NCI-H1930 (cell line): ENCODE measurements around the gene ZNF43.
A peak's percentile ranks its signal among the peaks of the same experiment; 100 is the strongest.
"Not testable (repeated sequence)": the region's sequence is repeated elsewhere in the genome, so short reads cannot be mapped to it uniquely, and the experiment has no call there.

ENCODE experiments used
- DNase-seq, 2 experiments: peaks; one replicate each; lab custom pipeline; 2025; lab: John Stamatoyannopoulos, UW

The ZNF43 gene

DNA sequence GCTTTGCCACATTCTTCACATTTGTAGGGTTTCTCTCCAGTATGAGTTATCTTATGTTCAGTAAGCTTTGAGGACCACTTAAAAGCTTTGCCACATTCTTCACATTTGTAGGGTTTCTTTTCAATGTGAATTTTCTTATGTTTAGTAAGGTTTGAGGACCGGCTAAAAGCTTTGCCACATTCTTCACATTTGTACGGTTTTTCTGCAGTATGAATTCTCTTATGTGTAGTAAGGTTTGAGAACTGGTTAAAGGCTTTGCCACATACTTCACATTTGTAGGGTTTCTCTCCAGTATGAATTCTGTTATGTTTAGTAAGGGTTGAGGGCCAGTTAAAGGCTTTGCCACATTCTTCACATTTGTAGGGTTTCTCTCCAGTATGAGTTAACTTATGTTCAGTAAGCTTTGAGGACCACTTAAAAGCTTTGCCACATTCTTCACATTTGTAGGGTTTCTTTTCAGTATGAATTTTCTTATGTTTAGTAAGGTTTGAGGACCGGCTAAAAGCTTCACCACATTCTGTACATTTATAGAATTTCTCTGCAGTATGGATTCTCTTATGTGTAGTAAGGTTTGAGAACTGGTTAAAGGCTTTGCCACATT, 27.5 kb downstream of the ZNF43 start:
- not testable (repeated sequence) for DNase-seq

- no peak for DNase-seq
Measured at GRCh38 chr19:21789466-21790085, 46.4 kb downstream of the ZNF43 start.

GRCh38 chr19:21786936-21787335, 49.0 kb downstream of the ZNF43 start:
- DNase-seq, result no peak

DNA sequence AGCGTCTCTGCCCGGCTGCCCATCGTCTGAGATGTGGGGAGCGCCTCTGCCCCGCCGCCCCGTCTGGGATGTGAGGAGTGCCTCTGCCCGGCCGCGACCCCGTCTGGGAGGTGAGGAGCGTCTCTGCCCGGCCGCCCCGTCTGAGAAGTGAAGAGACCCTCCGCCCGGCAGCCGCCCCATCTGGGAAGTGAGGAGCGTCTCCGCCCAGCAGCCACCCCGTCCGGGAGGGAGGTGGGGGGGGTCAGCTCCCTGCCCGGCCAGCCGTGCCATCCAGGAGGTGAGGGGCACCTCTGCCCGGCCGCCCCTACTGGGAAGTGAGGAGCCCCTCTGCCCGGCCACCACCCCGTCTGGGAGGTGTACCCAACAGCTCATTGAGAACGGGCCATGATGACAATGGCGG, 60.2 kb downstream of the ZNF43 start:
- DNase-seq, result not testable (repeated sequence)

- peak; percentile 66 to 68 for DNase-seq
Measured at GRCh38 chr19:21767065-21767800, 68.7 kb downstream of the ZNF43 start, which contains the start of gene ZNF100. Gene ZNF100 (minus strand): TSS chr19:21767579. CDS start chr19:21767429, 150 bp downstream.

- DNase-seq, result not testable (repeated sequence)
Measured at GRCh38 chr19:21766705-21767064, 69.3 kb downstream of the ZNF43 start.

DNA sequence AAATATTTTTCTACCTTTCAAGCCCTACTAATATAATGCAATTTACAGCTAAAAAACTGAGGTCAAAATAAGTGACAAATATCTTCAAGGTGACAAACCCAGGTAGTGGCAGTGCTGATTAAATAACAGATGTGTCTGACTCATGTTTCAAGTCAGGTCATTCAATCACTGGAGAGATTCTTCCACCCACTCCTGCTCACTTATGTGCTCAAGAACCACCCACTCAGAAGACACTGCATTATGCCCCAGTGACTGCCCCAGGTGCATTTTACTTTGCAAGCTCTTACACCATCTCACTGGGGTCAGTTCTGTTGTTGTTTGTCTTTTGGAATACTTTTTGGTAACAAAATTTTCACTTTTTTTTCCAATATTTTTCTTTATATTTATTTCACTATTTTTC, 70.8 kb downstream of the ZNF43 start:
- DNase-seq, result no peak

DNA sequence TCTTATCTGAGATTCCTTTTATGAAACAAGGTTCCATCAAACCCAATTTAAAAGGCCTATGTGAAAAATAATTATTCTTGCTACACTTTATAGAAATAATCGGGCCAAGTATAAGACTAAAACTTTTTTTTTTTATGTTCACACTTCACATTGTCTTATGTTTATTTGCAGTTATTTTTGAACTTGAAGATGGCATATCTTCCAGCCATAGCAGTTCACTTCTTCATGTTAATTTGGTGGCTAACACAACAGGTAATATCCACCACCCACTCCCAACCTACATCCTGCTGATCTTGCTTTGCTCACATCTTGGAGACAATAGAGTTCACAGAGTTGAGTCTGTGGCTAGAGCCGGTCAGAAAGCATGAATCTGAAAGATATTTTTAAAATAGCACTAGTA, 74.4 kb downstream of the ZNF43 start:
- DNase-seq, result not testable (repeated sequence)

GRCh38 chr19:21758296-21758695, 77.7 kb downstream of the ZNF43 start:
- no peak for DNase-seq

- DNase-seq, result not testable (repeated sequence)
Measured at GRCh38 chr19:21755555-21755954, 80.4 kb downstream of the ZNF43 start.
